Peyer's patch (tissue), 4 donors: ENCODE measurements around the gene OXNAD1.

ENCODE experiments used
- POLR2A ChIP-seq, 2 donors: fragments of 450-650 bp; IDR thresholded peaks; one replicate each; pipeline ENCODE4 v1.5.1; 2017; ENCODE audit warnings: antibody characterized with exemption in 2 of 2, mild to moderate bottlenecking in 2 of 2, moderate library complexity in 2 of 2
- TF ChIP-seq, protein P1 (sequence below), 6 experiments: fragments of 450-650 bp in 4 of 6; fragments of 200-600 bp in 2 of 6; sonication (generic) in 1 of 6; IDR thresholded peaks; one replicate each; pipeline ENCODE4 v1.5.1; 2017 to 2019; ENCODE audit warnings: antibody characterized with exemption in 6 of 6, mild to moderate bottlenecking in 3 of 6, moderate library complexity in 1 of 6

DNA sequence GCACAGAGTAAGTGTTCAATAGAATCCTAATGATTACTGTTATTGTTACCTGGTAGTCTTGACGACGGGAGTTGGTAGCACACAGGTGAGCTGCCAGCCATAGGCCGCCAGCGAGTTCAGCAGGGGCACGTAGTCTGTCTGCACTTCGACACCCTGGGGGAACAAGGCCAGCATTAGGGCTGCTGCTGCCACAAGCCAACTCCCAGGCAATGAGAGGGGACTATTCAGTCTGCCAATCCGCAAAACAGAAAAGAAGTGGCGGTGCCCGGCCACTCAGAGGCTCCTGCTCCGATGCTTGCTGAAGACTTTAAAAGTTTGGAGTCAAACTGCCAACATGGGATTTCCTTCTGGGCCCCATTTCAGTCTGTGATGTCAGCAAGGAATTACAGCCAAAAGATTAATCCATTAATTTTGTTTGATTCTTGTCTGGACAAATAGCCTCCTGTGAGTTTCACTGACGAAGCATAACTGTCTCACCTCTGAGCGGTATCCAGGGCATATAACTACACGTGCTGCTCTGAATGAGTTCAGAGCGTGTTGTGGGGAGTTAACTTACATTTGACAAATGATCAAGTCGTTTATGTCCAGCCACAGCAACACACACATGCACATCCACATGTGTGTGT lies 61.8 kb downstream of the OXNAD1 start:
- no peak for TF ChIP-seq POLR2A (IDR thresholded peaks at IDR 0.05)
- TF ChIP-seq, protein P1, sequence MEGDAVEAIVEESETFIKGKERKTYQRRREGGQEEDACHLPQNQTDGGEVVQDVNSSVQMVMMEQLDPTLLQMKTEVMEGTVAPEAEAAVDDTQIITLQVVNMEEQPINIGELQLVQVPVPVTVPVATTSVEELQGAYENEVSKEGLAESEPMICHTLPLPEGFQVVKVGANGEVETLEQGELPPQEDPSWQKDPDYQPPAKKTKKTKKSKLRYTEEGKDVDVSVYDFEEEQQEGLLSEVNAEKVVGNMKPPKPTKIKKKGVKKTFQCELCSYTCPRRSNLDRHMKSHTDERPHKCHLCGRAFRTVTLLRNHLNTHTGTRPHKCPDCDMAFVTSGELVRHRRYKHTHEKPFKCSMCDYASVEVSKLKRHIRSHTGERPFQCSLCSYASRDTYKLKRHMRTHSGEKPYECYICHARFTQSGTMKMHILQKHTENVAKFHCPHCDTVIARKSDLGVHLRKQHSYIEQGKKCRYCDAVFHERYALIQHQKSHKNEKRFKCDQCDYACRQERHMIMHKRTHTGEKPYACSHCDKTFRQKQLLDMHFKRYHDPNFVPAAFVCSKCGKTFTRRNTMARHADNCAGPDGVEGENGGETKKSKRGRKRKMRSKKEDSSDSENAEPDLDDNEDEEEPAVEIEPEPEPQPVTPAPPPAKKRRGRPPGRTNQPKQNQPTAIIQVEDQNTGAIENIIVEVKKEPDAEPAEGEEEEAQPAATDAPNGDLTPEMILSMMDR (IDR thresholded peaks at IDR 0.05): no peak
